Stimulated activated CD8-positive, alpha-beta memory T cell treated with anti-CD3 and anti-CD28 coated beads, Interleukin-4, amount 100 ng/mL, for 4 hours (primary cell): ENCODE results near the gene ABCF2.
A peak's percentile ranks its signal among the peaks of the same experiment; 100 is the strongest.

Experiments used
- DNase-seq, 2 donors: peaks; one replicate each; pipeline ENCODE4 v3.0.0-alpha.2; 2020; ENCODE audit warnings: low read depth in 2 of 2, low spot score in 1 of 2

The ABCF2 gene

GRCh38 chr7:151242159-151243044 lies 15.4 kb upstream of the ABCF2 start:
- no peak for DNase-seq

- no peak for DNase-seq
Observed at GRCh38 chr7:151241755-151242096, 14.7 kb upstream of the ABCF2 start.

DNA sequence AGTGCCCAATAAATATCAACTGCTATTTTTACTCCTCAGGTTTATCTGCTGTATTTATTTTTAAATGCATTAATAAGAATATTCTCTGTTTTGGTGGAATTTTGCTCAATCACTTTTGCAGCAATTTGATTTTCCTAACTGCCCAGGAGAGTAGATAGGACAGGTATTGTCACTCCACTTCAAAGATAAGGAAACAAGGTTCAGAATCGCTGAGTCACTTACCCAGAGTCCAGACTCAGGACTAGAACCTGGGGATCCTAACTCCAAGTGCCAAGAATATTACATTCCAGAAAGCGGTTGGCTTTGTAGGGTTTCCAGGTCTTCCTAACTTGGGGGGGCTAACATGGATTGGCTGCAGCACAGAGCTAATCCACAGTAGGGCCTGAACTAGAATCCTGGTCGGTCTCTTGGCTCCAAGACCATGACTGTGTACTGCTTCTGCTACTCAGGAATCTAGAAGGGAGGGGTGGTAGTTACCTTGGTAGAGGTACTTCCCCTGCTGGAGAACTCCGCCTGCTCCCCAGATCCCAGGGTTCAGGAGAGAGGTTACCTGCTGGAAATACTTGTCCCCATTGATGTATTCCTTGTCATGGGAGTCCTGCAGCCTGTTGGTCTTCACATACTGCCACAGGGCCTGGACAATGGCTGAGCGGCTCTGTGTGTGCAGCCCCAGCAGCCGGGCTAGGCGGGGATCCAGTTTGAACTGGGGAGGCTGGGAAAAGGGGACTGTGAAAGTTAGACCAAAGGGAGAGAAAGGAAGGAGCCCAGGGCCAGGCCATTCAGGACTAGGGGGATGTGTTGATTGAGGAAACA lies 14.1 kb upstream of the ABCF2 start:
- DNase-seq: no peak

GRCh38 chr7:151240536-151240935 lies 13.5 kb upstream of the ABCF2 start:
- no peak for DNase-seq

DNA sequence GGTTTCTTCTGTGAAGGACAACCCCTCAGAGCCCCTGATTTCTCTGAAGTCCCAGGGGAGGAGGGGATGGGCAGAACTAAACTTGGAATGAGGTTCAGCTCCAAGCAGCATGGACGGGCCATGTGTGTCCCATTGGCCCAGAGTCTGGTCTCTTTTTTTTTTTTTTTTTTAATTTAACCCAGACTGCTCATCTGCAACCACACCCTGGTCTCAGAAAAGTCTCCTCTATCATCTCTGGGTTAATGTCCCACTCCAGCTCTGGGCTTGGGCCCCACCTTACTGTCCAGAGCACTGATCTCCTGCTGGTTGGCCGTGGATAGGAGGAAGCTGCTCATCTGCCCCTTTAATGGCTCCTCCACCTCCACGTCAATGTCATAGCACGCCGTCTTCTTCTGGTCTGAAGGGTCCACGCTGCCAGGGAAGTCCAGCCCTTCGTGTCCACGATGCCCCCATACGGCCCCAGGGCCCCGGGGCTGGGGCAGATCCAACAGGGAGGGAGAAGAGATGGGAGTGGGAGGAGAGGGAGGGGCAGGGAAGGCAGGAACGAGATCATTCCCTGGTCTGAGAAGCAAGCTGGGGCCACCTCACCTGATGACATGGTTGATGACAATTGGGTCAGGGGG lies 12.9 kb upstream of the ABCF2 start:
- no peak for DNase-seq

- DNase-seq: no peak
Observed at GRCh38 chr7:151238924-151239836, 12.2 kb upstream of the ABCF2 start.

DNA sequence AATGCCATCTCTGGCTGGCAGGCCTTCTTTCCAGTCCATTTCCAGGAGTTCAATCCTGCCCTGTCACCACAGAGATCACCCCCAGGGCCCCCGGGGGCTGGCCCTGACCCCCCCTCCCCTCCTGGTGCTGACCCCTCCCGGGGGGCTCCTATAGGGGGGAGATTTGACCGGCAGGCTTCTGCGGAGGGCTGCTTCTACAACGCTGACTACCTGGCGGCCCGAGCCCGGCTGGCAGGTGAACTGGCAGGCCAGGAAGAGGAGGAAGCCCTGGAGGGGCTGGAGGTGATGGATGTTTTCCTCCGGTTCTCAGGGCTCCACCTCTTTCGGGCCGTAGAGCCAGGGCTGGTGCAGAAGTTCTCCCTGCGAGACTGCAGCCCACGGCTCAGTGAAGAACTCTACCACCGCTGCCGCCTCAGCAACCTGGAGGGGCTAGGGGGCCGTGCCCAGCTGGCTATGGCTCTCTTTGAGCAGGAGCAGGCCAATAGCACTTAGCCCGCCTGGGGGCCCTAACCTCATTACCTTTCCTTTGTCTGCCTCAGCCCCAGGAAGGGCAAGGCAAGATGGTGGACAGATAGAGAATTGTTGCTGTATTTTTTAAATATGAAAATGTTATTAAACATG lies 11.3 kb upstream of the ABCF2 start:
- no peak for DNase-seq

DNA sequence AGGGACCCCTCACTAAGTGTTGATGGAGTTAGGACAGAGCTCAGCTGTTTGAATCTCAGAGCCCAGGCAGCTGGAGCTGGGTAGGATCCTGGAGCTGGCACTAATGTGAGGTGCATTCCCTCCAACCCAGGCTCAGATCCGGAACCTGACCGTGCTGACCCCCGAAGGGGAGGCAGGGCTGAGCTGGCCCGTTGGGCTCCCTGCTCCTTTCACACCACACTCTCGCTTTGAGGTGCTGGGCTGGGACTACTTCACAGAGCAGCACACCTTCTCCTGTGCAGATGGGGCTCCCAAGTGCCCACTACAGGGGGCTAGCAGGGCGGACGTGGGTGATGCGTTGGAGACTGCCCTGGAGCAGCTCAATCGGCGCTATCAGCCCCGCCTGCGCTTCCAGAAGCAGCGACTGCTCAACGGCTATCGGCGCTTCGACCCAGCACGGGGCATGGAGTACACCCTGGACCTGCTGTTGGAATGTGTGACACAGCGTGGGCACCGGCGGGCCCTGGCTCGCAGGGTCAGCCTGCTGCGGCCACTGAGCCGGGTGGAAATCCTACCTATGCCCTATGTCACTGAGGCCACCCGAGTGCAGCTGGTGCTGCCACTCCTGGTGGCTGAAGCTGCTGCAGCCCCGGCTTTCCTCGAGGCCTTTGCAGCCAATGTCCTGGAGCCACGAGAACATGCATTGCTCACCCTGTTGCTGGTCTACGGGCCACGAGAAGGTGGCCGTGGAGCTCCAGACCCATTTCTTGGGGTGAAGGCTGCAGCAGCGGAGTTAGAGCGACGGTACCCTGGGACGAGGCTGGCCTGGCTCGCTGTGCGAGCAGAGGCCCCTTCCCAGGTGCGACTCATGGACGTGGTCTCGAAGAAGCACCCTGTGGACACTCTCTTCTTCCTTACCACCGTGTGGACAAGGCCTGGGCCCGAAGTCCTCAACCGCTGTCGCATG lies 10.5 kb upstream of the ABCF2 start:
- no peak for DNase-seq

GRCh38 chr7:151236406-151236805 lies 9.4 kb upstream of the ABCF2 start:
- no peak for DNase-seq

GRCh38 chr7:151235091-151235787 lies 8.2 kb upstream of the ABCF2 start:
- DNase-seq: no peak

GRCh38 chr7:151233804-151234203 lies 6.8 kb upstream of the ABCF2 start:
- no peak for DNase-seq

GRCh38 chr7:151232917-151233701 lies 6.1 kb upstream of the ABCF2 start:
- DNase-seq: peak; percentile 53 to 71

- peak; percentile 71 to 84 for DNase-seq
Observed at GRCh38 chr7:151232091-151232916, 5.3 kb upstream of the ABCF2 start, which contains the start of gene CHPF2. TSS of gene CHPF2 (plus strand) at chr7:151232483. CDS start at chr7:151234012, 1,529 bp downstream.

DNA sequence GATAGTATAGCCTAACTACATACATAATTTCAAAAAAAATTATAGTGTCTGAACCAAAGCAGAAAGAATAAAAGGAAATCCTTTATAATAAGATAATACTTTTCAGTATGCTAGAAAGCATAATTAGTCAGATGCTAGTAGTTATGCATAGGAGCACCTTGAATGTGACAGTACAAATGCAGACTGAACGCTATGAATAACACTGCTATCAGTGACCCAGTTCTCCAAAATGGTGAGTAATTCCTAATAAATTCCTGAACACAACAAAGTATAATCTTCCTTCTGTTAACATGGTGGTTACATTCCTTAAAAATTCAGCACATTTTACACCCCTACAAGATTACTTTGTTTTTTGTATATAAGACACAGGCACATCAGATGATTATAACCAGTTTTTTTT lies 4.1 kb upstream of the ABCF2 start:
- DNase-seq: no peak

- no peak for DNase-seq
Observed at GRCh38 chr7:151229249-151229648, 2.2 kb upstream of the ABCF2 start.

GRCh38 chr7:151228024-151228866 lies 1.2 kb upstream of the ABCF2 start:
- DNase-seq: no peak
